AML-193 (cell line): ENCODE results near the gene CTCFL.
A peak's percentile ranks its signal among the peaks of the same experiment; 100 is the strongest.
"Not testable (repeated sequence)": the region's sequence is repeated elsewhere in the genome, so short reads cannot be mapped to it uniquely, and the experiment has no call there.

ENCODE experiments used
- DNase-seq, 2 experiments: peaks; one replicate each; lab custom pipeline; 2025; lab: John Stamatoyannopoulos, UW

Gene CTCFL

DNA sequence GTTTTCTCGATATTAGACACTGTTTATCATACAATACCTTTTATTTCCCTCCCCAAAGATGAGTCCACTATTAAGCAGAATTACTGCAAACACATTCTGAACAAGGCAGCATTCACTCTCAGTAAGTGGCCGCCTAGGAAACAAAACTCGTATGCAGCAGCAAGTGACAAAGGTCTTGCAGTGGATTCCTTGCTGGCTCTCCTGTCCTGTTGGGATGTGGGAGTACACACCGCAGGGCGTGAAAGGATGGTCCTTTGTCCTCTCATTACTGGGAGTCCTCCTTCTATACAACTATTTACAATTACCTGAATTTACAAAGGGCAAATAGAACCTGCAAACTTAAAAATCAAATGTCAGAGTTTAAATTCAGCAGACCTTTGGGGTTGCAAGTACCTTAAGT is 16.1 kb downstream of the CTCFL start:
- DNase-seq = no peak

DNA sequence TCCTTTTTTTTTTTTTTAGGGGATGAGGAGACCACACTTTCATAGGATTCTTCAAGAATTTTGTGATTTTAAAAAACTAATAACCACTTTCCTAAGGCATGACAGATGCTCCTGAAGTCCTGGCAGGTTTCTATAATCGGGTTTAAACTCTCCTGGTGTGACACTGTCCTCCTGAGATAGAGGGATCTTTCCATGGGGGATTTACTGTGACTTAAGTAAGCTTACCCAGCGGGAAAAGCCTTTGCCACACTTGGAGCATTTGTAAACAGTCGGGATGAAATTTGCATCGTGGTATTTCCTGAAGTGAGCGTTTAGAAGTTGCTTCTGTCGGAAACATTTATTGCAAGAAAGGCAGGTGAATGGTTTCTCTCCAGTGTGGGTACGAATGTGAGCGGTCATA is 16.6 kb downstream of the CTCFL start:
- DNase-seq = no peak

GRCh38 chr20:57507477-57507876 is 17.5 kb downstream of the CTCFL start:
- no peak for DNase-seq

GRCh38 chr20:57505979-57506378 is 19.0 kb downstream of the CTCFL start:
- no peak for DNase-seq

DNA sequence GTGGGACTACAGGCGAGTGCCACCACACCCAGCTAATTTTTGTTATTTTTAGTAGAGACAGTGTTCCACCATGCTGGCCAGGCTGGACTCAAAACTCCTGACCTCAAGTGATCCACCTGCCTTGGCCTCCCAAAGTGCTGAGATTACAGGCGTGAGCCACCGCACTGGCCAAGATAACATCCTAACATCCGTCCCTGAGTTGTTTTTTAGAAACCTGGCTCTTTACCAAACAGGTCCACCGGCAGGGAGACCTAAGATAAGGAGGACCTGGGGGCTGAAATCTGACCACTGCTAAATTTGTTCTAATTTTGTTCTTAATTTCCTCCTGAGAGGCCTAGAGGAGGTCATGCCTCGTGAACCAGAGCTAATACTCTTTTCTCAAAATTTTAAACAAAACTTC is 20.5 kb downstream of the CTCFL start:
- no peak for DNase-seq

GRCh38 chr20:57503035-57503658 is 21.8 kb downstream of the CTCFL start:
- peak; percentile 78 to 89 for DNase-seq

- no peak for DNase-seq
Measured at GRCh38 chr20:57502336-57502700, 22.6 kb downstream of the CTCFL start.

DNA sequence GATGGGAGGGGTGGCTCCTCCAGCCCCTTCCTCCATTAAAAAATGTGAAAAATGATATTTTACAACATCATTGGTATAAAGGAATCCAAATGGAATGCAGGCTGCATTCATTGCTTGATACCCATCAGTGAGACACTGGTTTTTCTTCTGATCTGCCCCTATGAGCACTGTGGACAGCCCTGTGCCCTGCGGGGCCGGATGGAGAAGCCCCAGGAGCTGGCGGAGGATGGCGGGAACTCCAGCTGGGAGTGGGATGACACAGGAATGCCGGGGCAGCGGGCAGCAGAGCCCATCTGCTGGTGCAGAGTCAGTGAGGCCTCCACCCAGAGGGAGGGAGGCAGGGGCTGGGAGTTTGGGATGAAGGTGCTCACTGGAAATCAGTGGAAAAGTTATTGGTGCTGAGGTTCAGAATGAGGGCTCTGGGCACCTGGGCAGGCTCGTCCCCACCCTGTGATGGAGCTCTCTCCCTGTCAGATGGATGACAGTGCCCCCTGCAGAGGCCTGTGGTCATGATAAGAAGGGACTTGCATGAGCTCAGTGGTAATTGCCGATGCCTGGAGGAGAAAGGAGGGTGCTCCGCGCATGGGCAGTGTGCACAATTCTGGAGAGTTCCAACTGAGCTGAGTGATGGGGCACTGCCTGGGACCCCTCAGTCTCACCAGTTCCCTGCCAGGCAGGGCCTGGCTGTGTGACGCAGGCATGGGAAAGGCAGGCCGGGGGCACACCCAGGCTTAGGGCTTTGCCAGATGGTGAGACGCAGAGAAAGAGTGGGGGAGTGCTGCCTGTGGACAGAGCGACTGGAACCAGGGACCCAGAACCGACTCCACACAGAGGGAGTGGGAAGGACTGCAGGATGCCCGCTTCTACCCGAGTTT is 23.2 kb downstream of the CTCFL start:
- DNase-seq = no peak

GRCh38 chr20:57500962-57501361 is 24.0 kb downstream of the CTCFL start:
- no peak for DNase-seq

- DNase-seq = no peak
Measured at GRCh38 chr20:57500235-57500634, 24.7 kb downstream of the CTCFL start.

GRCh38 chr20:57499676-57500075 is 25.3 kb downstream of the CTCFL start:
- no peak for DNase-seq

DNA sequence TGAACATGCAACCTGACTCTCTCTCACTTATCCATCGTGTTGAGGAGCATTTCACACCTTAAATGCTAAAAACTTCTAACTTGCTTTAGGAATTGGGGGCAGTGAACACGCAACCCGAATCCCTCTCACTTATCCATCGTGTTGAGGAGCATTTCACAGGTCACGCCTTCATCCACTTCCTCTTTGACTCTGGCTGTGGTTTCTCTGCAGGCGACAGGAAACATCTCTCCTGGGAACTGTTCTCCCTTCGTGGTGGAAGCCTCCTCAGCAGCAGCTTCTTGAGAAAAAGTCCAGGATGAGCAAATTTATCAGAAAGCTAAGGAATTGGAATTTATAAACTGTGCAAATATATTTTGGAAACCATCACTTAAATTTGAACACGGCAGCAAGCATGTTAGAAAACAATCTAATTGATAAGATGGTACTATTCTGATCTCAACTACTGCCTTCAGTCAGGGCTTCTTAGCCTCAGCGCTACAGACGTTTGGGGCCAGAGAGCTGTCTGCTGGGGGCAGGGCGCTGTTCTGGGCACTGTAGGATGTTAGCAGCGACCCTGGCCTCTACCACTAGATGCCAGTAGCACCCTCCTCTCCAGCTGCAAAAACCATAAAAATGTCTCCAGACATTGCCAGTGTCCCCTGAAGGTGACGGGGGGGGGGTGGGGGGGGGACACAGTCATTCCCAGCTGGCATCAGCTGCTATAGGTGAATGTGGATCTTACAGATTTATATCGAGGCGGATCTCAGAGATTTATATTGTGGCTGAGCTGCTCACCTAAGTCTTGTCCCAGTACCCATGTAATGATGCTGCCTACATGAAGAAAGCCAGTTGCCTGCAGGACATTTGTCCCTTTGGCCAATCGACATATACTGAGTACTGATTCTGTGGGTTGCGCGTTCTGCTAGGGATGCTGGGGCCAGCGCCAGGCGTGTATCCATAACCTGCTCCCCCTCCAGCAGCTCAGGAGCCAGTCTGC is 26.2 kb downstream of the CTCFL start:
- peak; percentile 30 to 40 for DNase-seq

DNA sequence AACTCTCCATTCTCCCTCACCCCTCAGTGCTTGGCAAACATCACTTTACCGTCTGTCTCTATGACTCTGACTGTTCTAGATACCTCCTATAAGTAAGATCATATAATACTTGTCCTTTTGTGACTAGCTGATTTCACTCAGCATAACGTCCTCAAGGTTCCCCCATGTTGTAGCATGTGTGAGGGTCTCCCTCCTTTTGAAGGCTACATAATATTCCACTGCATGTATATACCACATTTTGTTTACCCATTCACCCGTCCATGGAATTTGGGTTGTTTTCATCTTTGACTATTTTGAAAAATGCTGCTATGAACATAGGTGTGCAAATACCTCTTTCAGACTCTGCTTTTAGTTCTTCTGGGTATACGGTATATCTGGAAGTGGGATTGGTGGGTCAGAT is 28.3 kb downstream of the CTCFL start:
- no peak for DNase-seq

GRCh38 chr20:57495978-57496377 is 29.0 kb downstream of the CTCFL start:
- no peak for DNase-seq

DNA sequence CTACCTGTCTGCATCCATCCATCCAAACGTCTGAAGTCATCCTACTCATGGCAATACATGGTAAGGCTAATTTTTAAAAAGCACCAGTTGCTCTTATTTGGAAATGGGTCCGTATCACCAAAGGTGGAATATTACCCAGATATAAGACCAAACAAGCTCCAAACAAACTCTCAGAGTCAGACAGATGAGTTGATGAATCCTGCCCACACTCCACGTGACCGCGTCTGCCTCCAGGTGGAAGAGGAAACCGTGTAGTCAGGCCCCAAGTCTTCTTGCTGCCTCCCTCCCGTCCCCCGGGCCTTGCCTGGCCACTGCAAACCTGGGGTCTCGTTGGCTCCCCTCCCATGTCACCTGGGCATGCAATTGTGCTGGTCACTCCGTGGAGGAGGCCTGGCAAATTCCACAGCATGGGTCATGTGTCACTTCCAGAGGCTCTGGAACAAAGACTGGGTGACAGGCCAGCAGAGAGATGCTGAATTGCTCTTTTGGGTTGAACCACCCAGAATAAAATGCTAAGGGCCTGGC is 31.8 kb downstream of the CTCFL start:
- DNase-seq = no peak

DNA sequence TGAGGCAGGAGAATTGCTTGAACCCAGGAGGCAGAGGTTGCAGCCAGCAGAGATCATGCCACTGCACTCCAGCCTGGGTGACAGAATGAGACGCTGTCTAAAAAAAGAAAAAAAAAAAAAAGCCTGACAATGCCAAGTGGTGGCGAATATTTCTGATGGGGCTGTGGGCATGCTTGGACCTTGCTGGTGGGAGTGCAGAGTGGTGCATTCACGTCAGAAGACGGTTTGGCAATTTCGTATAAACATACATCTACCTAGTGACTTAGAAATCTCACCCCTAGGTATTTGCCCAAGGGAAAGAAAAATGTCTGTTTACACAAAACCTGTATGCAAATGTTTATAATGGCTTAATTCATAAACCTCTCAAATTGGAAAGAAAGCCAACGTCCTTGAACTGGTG is 33.6 kb downstream of the CTCFL start:
- DNase-seq = no peak

- DNase-seq = not testable (repeated sequence)
Measured at GRCh38 chr20:57488277-57488676, 36.7 kb downstream of the CTCFL start.

GRCh38 chr20:57485770-57486169 is 39.2 kb downstream of the CTCFL start:
- no peak for DNase-seq

DNA sequence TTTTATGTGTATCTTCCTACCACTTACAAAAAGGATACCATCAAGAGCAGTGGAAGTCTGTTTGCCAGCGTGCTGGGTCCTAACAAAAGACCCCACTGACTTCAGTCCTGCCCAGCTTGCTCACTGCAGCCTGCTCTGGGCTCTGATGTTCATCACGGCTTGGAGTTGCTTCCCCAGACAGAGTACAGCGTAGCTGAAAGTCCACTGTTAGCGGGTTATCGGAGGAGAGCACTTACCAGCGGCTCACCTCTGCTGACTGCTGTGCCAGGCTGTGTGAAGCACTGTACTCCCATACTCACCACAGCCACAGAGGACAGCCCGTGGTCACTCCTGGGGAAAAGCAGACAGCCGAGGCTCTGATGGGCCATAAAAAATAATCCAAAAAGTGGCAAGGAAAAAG is 40.2 kb downstream of the CTCFL start:
- no peak for DNase-seq

GRCh38 chr20:57483287-57484050 is 41.5 kb downstream of the CTCFL start:
- no peak for DNase-seq

DNA sequence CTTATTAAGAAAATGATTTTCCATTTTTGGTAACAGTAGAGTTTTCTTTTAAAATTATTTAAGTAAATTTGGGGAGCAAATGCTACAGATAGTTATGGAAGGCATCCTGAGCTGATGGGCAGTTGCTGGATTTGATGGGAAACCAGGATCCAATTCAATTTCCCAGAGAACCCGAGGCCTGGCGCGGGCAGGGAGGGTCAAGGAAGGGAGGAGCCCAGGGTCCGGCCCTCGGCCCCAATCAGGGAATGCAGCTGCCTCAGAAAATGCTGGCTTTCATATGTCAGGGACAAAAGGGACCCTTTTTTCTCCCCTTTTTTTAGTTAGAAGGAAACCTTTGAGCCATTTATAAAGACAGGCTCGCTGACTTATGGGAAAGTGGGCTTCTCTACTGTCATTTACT is 42.1 kb downstream of the CTCFL start:
- no peak for DNase-seq
